Suppressor macrophage (primary cell): ENCODE results near the gene TRIM4.

Source experiments
- DNase-seq, 4 experiments: peaks; one replicate each; pipeline ENCODE4 v3.0.0-alpha.2; 2020 to 2022

The TRIM4 gene

GRCh38 chr7:99843808-99844207 lies 75.5 kb downstream of the TRIM4 start:
- no peak for DNase-seq

GRCh38 chr7:99842926-99843325 lies 76.4 kb downstream of the TRIM4 start:
- no peak for DNase-seq
